ENCODE measurements around the gene OSBPL10. TPM values are rescaled to one million over a fixed set of nuclear protein-coding genes. Genes with fewer than 3 reads are reported as not detected.

OSBPL10 gene
- polyA plus RNA-seq, 1 experiment: 11.2 TPM

DNA sequence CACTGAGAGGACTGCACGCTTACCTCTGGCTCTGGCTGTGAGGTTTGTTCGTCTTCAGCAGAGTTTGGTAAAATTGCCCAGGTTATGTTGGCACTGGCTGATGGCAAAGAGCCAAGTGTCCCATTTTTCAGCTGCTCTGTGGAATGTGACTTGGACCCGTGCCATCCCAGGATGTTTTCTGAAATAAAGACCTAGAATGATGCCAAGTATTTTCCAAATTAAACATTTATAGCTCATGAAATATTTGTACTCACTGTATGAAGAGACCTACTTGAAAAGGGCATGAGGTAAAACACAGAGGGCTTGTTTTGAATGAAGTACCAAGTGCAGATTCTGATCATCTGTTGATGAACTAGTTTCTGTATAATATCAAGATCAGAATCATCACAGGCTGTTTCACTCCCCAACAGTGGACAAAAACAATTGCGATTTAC lies 247.8 kb downstream of the OSBPL10 start:
- CTCF ChIA-PET: interaction anchor here (0.6 kb wide), 1 partner anchor 928 kb away, joined by 3 read pairs; no protein-coding TSS in a partner anchor
- 0 out of 2 replicates have a peak, but pooled peaks cover 1% of the 10 kb centered on the region for H3K36me3 ChIP-seq (ENCODE audit: control insufficient read depth, insufficient read depth, low read length)
- POLR2A ChIA-PET: no interaction called here

DNA sequence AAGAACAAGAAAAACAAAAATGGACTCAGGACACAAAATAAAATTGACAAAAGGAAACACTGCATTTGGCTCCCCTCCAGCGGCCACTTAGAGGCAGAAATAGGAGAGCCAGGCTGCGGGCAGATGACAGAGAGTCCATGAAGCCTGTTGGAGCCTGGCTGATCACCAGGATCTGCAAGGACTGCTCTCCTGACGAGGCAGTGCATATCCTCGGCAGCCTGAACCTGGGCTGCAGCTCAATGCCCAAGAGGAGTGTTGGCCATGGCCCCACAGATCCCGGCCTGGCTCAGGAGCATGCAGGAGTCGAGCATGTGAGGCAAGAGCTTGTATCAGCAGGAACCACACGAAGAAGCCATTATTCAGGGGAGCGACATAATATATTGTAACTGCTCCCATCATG lies 248.5 kb downstream of the OSBPL10 start:
- no peak for DNase-seq (ENCODE audit: low read depth)
- POLR2A ChIA-PET: no interaction called here
- CTCF ChIA-PET: no interaction called here

More for the DNA sequence above, 247.8 kb downstream of the OSBPL10 start:
- TF ChIP-seq CTCF (IDR thresholded peaks at IDR 0.05; ENCODE audit: insufficient read depth, low read depth, low read length): no peak
- DNase-seq (ENCODE audit: low read depth): no peak
- Histone ChIP-seq H3K4me3 (ENCODE audit: low read depth, low read length) (no peak overlapping the region), H3K27me3 (ENCODE audit: control insufficient read depth, insufficient read depth, low read length) (no peaks in the 10 kb centered on the region)

GRCh38 chr3:31729573-31729972 lies 251.5 kb downstream of the OSBPL10 start:
- H3K36me3 ChIP-seq (ENCODE audit: control insufficient read depth, insufficient read depth, low read length): peaks cover 1% of the 10 kb centered on the region; the same call in 1 of the 2 replicates
- ChIA-PET CTCF (no interaction called here), POLR2A (no interaction called here)
- no peak for DNase-seq (ENCODE audit: low read depth)
- TF ChIP-seq CTCF (IDR thresholded peaks at IDR 0.05; ENCODE audit: insufficient read depth, low read depth, low read length): no peak
- H3K27me3 ChIP-seq (ENCODE audit: control insufficient read depth, insufficient read depth, low read length): no peaks in the 10 kb centered on the region
- no peak overlapping the region for H3K4me3 ChIP-seq (ENCODE audit: low read depth, low read length)

More for the DNA sequence above, 248.5 kb downstream of the OSBPL10 start:
- no peak overlapping the region for H3K4me3 ChIP-seq (ENCODE audit: low read depth, low read length)
- H3K27me3 ChIP-seq (ENCODE audit: control insufficient read depth, insufficient read depth, low read length): no peaks in the 10 kb centered on the region
- TF ChIP-seq CTCF (IDR thresholded peaks at IDR 0.05; ENCODE audit: insufficient read depth, low read depth, low read length): no peak
- H3K36me3 ChIP-seq (ENCODE audit: control insufficient read depth, insufficient read depth, low read length): peaks cover 1% of the 10 kb centered on the region; the same call in 1 of the 2 replicates

DNA sequence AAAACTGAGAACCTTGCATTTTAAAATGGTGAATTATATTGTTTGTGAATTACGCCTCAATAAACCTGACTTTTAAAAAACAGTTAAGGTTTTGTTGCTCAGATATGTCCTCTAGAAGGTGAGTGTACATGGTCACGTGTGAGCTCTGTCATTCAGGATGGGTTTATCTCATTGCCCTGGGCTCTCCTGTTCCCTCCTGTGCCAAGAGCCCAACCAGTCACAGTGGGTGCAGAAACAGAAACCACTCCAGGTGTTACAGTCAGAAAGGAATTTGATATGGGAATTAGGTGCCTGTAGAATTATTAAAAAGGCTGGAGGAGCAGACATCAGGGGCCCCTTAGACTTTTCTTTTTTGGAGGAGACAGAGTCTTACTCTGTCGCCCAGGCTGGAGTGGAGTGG lies 252.0 kb downstream of the OSBPL10 start:
- no peaks in the 10 kb centered on the region for H3K27me3 ChIP-seq (ENCODE audit: control insufficient read depth, insufficient read depth, low read length)
- no peak overlapping the region for H3K4me3 ChIP-seq (ENCODE audit: low read depth, low read length)
- DNase-seq (ENCODE audit: low read depth): no peak
- ChIA-PET POLR2A (no interaction called here), CTCF (no interaction called here)
- TF ChIP-seq CTCF (IDR thresholded peaks at IDR 0.05; ENCODE audit: insufficient read depth, low read depth, low read length): no peak
- H3K36me3 ChIP-seq (ENCODE audit: control insufficient read depth, insufficient read depth, low read length): peaks cover 1% of the 10 kb centered on the region; the same call in 1 of the 2 replicates

DNA sequence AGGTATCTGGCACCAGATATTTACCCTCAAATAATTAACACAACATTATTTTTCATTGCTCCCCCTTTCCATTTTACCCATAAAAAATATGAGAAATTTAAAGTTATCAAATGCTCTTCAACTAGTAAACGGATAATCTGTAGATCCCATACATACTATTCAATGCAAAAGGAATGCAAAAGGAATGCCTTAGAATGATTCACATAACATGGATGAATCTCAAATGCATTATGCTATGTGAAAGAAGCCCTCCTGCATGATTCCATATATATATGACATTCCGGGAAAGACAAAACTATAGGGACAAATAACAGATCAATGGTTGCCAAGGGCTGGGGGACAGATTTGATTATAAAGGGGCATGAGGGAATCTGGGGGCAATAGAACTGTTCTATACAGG lies 252.7 kb downstream of the OSBPL10 start:
- CTCF ChIA-PET: interaction anchor here (1.4 kb wide), 1 partner anchor 41 kb away, joined by 5 read pairs; no protein-coding TSS in a partner anchor
- TF ChIP-seq CTCF (IDR thresholded peaks at IDR 0.05; ENCODE audit: insufficient read depth, low read depth, low read length): no peak
- H3K36me3 ChIP-seq (ENCODE audit: control insufficient read depth, insufficient read depth, low read length): peaks cover 1% of the 10 kb centered on the region; the same call in 1 of the 2 replicates
- no peak for DNase-seq (ENCODE audit: low read depth)
- POLR2A ChIA-PET: no interaction called here
- H3K27me3 ChIP-seq (ENCODE audit: control insufficient read depth, insufficient read depth, low read length): no peaks in the 10 kb centered on the region
- no peak overlapping the region for H3K4me3 ChIP-seq (ENCODE audit: low read depth, low read length)
